HG02759 (cell line): ENCODE results near the gene WSCD1.

Experiments
- ATAC-seq: cut with Tn5 transposase; IDR thresholded peaks from one replicate; pipeline ENCODE4 v1.9.1; 2021; ENCODE audit warnings: mild to moderate bottlenecking, moderate library complexity; ENCODE audit not compliant: unreplicated experiment

The WSCD1 gene

GRCh38 chr17:6057562-6057961 lies 12.6 kb upstream of the WSCD1 start:
- ATAC-seq, result no peak

GRCh38 chr17:6059406-6059805 lies 10.8 kb upstream of the WSCD1 start:
- no peak for ATAC-seq

GRCh38 chr17:6061290-6061689 lies 8.9 kb upstream of the WSCD1 start:
- ATAC-seq, result no peak

GRCh38 chr17:6064868-6065267 lies 5.3 kb upstream of the WSCD1 start:
- no peak for ATAC-seq

GRCh38 chr17:6065351-6065750 lies 4.8 kb upstream of the WSCD1 start:
- ATAC-seq, result no peak

GRCh38 chr17:6066183-6066948 lies 3.8 kb upstream of the WSCD1 start:
- no peak for ATAC-seq

- ATAC-seq, result no peak
These were observed 3.1 kb upstream of the WSCD1 start for GRCh38 chr17:6067060-6067459.

GRCh38 chr17:6070430-6070912 lies 292 bp downstream of the WSCD1 start:
- ATAC-seq, result no peak

GRCh38 chr17:6070913-6071511 lies 833 bp downstream of the WSCD1 start:
- no peak for ATAC-seq

GRCh38 chr17:6071528-6072065 lies 1.4 kb downstream of the WSCD1 start:
- no peak for ATAC-seq

- ATAC-seq, result no peak
These were observed 2.0 kb downstream of the WSCD1 start for GRCh38 chr17:6072157-6072556.

GRCh38 chr17:6072611-6073010 lies 2.4 kb downstream of the WSCD1 start:
- no peak for ATAC-seq

GRCh38 chr17:6073620-6074019 lies 3.4 kb downstream of the WSCD1 start:
- no peak for ATAC-seq

GRCh38 chr17:6075050-6075449 lies 4.9 kb downstream of the WSCD1 start:
- no peak for ATAC-seq

- ATAC-seq, result no peak
These were observed 5.7 kb downstream of the WSCD1 start for GRCh38 chr17:6075845-6076244.

GRCh38 chr17:6077752-6078151 lies 7.6 kb downstream of the WSCD1 start:
- ATAC-seq, result no peak

GRCh38 chr17:6078458-6078871 lies 8.3 kb downstream of the WSCD1 start:
- no peak for ATAC-seq

GRCh38 chr17:6079155-6079888 lies 9.1 kb downstream of the WSCD1 start:
- no peak for ATAC-seq

- no peak for ATAC-seq
These were observed 9.8 kb downstream of the WSCD1 start for GRCh38 chr17:6079960-6080359.

GRCh38 chr17:6080711-6081430 lies 10.7 kb downstream of the WSCD1 start:
- ATAC-seq, result no peak

GRCh38 chr17:6082335-6082734 lies 12.2 kb downstream of the WSCD1 start:
- ATAC-seq, result no peak
